ENCODE results near the gene TFCP2. TPM values are rescaled to one million over a fixed set of nuclear protein-coding genes. Genes with fewer than 3 reads are reported as not detected.

Gene TFCP2
- total RNA-seq, 2 donors from 2014 or later, result 24.4 to 30.9 TPM

GRCh38 chr12:51195841-51196240 lies 22.9 kb upstream of the TFCP2 start:
- TF ChIP-seq CTCF (IDR thresholded peaks at IDR 0.05), result no peak
- Histone ChIP-seq H3K9me3 (no peaks in the 10 kb centered on the region), H3K36me3 (no peaks in the 10 kb centered on the region), H3K4me3 (no peak overlapping the region), H3K4me1 (no peaks in the 10 kb centered on the region), H3K27ac (no peak overlapping the region), H3K27me3 (no peaks in the 10 kb centered on the region), H3K9ac (ENCODE audit: low read depth in 2 of 2, low read length in 2 of 2) (no peak overlapping the region)
- DNase-seq, result no peak
- intact Hi-C loops (cut with DNase I), result no loop called here

- Histone ChIP-seq H3K4me1 (no peaks in the 10 kb centered on the region), H3K36me3 (no peaks in the 10 kb centered on the region), H3K27me3 (no peaks in the 10 kb centered on the region), H3K9me3 (no peaks in the 10 kb centered on the region), H3K9ac (ENCODE audit: low read depth in 2 of 2, low read length in 2 of 2) (no peak overlapping the region), H3K27ac (no peak overlapping the region), H3K4me3 (no peak overlapping the region)
- intact Hi-C loops (cut with DNase I), result no loop called here
- no peak for DNase-seq
- no peak for TF ChIP-seq CTCF (IDR thresholded peaks at IDR 0.05)
These were observed 19.3 kb upstream of the TFCP2 start for GRCh38 chr12:51192284-51192671.

- no peak overlapping the region for H3K9ac ChIP-seq (ENCODE audit: low read depth in 2 of 2, low read length in 2 of 2)
- no peaks in the 10 kb centered on the region for H3K27me3 ChIP-seq
- no peak for TF ChIP-seq CTCF (IDR thresholded peaks at IDR 0.05)
- H3K27ac ChIP-seq, result no peak overlapping the region
- intact Hi-C loops (cut with DNase I), result no loop called here
- no peak overlapping the region for H3K4me3 ChIP-seq
- no peaks in the 10 kb centered on the region for H3K36me3 ChIP-seq
- DNase-seq, result no peak
- no peaks in the 10 kb centered on the region for H3K4me1 ChIP-seq
- no peaks in the 10 kb centered on the region for H3K9me3 ChIP-seq
These were observed 18.8 kb upstream of the TFCP2 start for GRCh38 chr12:51191516-51192283.

- H3K4me3 ChIP-seq, result no peak overlapping the region
- DNase-seq, result no peak
- H3K27ac ChIP-seq, result no peak overlapping the region
- no peak for TF ChIP-seq CTCF (IDR thresholded peaks at IDR 0.05)
- H3K27me3 ChIP-seq, result no peaks in the 10 kb centered on the region
- no peak overlapping the region for H3K9ac ChIP-seq (ENCODE audit: low read depth in 2 of 2, low read length in 2 of 2)
- no peaks in the 10 kb centered on the region for H3K4me1 ChIP-seq
- H3K36me3 ChIP-seq, result no peaks in the 10 kb centered on the region
- intact Hi-C loops (cut with DNase I), result no loop called here
- no peaks in the 10 kb centered on the region for H3K9me3 ChIP-seq
These were observed 17.9 kb upstream of the TFCP2 start for GRCh38 chr12:51190820-51191219.

- H3K36me3 ChIP-seq, result no peaks in the 10 kb centered on the region
- no peak overlapping the region for H3K9ac ChIP-seq (ENCODE audit: low read depth in 2 of 2, low read length in 2 of 2)
- H3K9me3 ChIP-seq, result no peaks in the 10 kb centered on the region
- no peak for DNase-seq
- H3K4me3 ChIP-seq, result no peak overlapping the region
- TF ChIP-seq CTCF (IDR thresholded peaks at IDR 0.05), result no peak
- H3K4me1 ChIP-seq, result no peaks in the 10 kb centered on the region
- H3K27me3 ChIP-seq, result no peaks in the 10 kb centered on the region
- H3K27ac ChIP-seq, result no peak overlapping the region
- intact Hi-C loops (cut with DNase I), result no loop called here
These were observed 16.9 kb upstream of the TFCP2 start for GRCh38 chr12:51189790-51190355.
